Neural cell (in vitro differentiated cells): ENCODE results near the gene RASSF4. TPM values are rescaled to one million over a fixed set of nuclear protein-coding genes. Genes with fewer than 3 reads are reported as not detected.

Experiments used
- H2AFZ ChIP-seq: fragments of 200-600, 300-800 bp; sonication (generic), shearing (Covaris generic); 2 replicates; pipeline ENCODE4 v1.6.0; 2014; ENCODE audit warnings: low read depth, mild to moderate bottlenecking, antibody characterized with exemption, low read length, moderate library complexity
- H3F3A ChIP-seq: fragments of 200-600 bp; shearing (Covaris generic); 2 replicates; pipeline ENCODE4 v1.6.1; 2016; ENCODE audit warnings: mild to moderate bottlenecking, moderate library complexity, mixed read lengths, antibody characterized with exemption, low read length; ENCODE audit not compliant: insufficient read depth, poor library complexity, severe bottlenecking
- H3K27ac ChIP-seq: fragments of 200-600, 300-800 bp; sonication (generic), shearing (Covaris generic); 2 replicates; pipeline ENCODE4 v1.5.1; 2014; ENCODE audit warnings: mild to moderate bottlenecking, low read length, moderate library complexity
- H3K27me3 ChIP-seq: fragments of 300-800, 200-600 bp; sonication (generic), shearing (Covaris generic); 2 replicates; pipeline ENCODE4 v1.6.0; 2014; ENCODE audit warnings: mild to moderate bottlenecking, low read depth, low read length, moderate library complexity; ENCODE audit not compliant: insufficient read depth
- H3K36me3 ChIP-seq: fragments of 300-800, 200-600 bp; sonication (generic), shearing (Covaris generic); 2 replicates; pipeline ENCODE4 v1.5.1; 2014; ENCODE audit warnings: mild to moderate bottlenecking, antibody characterized with exemption, low read length, moderate library complexity; ENCODE audit not compliant: insufficient read depth
- H3K4me2 ChIP-seq: fragments of 300-800, 200-600 bp; sonication (generic), shearing (Covaris generic); 2 replicates; pipeline ENCODE4 v1.6.0; 2014; ENCODE audit warnings: mild to moderate bottlenecking, low read length
- H3K4me3 ChIP-seq: fragments of 300-800, 200-600 bp; sonication (generic), shearing (Covaris generic); 2 replicates; pipeline ENCODE4 v1.5.1; 2014; ENCODE audit warnings: mild to moderate bottlenecking, low read length, moderate library complexity
- H3K79me2 ChIP-seq: fragments of 200-600 bp; shearing (Covaris generic); replicated peaks from 2 replicates; pipeline ENCODE4 v1.6.0; 2014; ENCODE audit warnings: mild to moderate bottlenecking, low read length, moderate library complexity; ENCODE audit not compliant: insufficient read depth
- H3K9ac ChIP-seq: fragments of 300-800, 200-600 bp; sonication (generic), shearing (Covaris generic); 2 replicates; pipeline ENCODE4 v1.6.1; 2016; ENCODE audit warnings: mild to moderate bottlenecking, low read length, mixed read lengths
- H3K9me2 ChIP-seq: fragments of 200-600 bp; shearing (Covaris generic); 2 replicates; pipeline ENCODE4 v1.6.1; 2016; ENCODE audit warnings: mild to moderate bottlenecking, low read length, mixed read lengths; ENCODE audit not compliant: insufficient read depth
- H3K9me3 ChIP-seq: fragments of 200-600, 300-800 bp; sonication (generic), shearing (Covaris generic); 2 replicates; pipeline ENCODE4 v1.6.1; 2016; ENCODE audit warnings: mild to moderate bottlenecking, mixed run types, low read length, moderate library complexity, mixed read lengths
- H4K20me1 ChIP-seq: fragments of 200-600 bp; shearing (Covaris generic); 2 replicates; pipeline ENCODE4 v1.6.1; 2016; ENCODE audit warnings: mild to moderate bottlenecking, mixed run types; ENCODE audit not compliant: insufficient read depth
- EP300 ChIP-seq: fragments of 450-650 bp; conservative IDR thresholded peaks from 2 replicates; pipeline ENCODE4 v1.6.1; 2014; ENCODE audit warnings: antibody characterized with exemption, mild to moderate bottlenecking, moderate library complexity; ENCODE audit not compliant: poor library complexity, severe bottlenecking
- EZH2 ChIP-seq: fragments of 200-600, 300-800 bp; shearing (Covaris generic), sonication (generic); IDR thresholded peaks from 2 replicates; pipeline ENCODE4 v1.6.1; 2014; ENCODE audit warnings: antibody characterized with exemption, low read length, borderline replicate concordance, mild to moderate bottlenecking; ENCODE audit not compliant: insufficient read depth, poor library complexity, severe bottlenecking
- MXI1 ChIP-seq: fragments of 450-650 bp; conservative IDR thresholded peaks from 2 replicates; pipeline ENCODE4 v1.6.1; 2014; ENCODE audit warnings: antibody characterized with exemption, mild to moderate bottlenecking; ENCODE audit not compliant: poor library complexity, severe bottlenecking
- POLR2AphosphoS5 ChIP-seq: IDR thresholded peaks from 2 replicates; pipeline ENCODE4 v1.6.1; 2012
- RAD21 ChIP-seq: fragments of 450-650 bp; conservative IDR thresholded peaks from 2 replicates; pipeline ENCODE4 v1.6.1; 2014; ENCODE audit warnings: antibody characterized with exemption, mild to moderate bottlenecking, moderate library complexity
- SMC3 ChIP-seq: fragments of 450-650 bp; conservative IDR thresholded peaks from 2 replicates; pipeline ENCODE4 v1.6.1; 2014; ENCODE audit warnings: antibody characterized with exemption, mild to moderate bottlenecking, moderate library complexity; ENCODE audit not compliant: poor library complexity
- TAF1 ChIP-seq: IDR thresholded peaks from 2 replicates; pipeline ENCODE4 v1.6.1; 2012; ENCODE audit warnings: low read depth
- polyA plus RNA-seq: library from polyadenylated mRNA; depleted of rRNA; stranded (reverse); fragments of >200 nt; gene quantifications from 2 replicates; pipeline ENCODE4 v1.2.3, GENCODE V29; 2014
- TF ChIP-seq, protein P1 (sequence below): IDR thresholded peaks from 2 replicates; pipeline ENCODE4 v1.6.1; 2012; ENCODE audit warnings: borderline replicate concordance
- TF ChIP-seq, protein P2 (sequence below): fragments of 450-650 bp; IDR thresholded peaks from 2 replicates; pipeline ENCODE4 v1.5.1; 2014; ENCODE audit warnings: antibody characterized with exemption, mild to moderate bottlenecking, moderate library complexity; ENCODE audit not compliant: poor library complexity, severe bottlenecking

Gene RASSF4
- polyA plus RNA-seq, 1 donor from 2014 or later, result 10.2 TPM

DNA sequence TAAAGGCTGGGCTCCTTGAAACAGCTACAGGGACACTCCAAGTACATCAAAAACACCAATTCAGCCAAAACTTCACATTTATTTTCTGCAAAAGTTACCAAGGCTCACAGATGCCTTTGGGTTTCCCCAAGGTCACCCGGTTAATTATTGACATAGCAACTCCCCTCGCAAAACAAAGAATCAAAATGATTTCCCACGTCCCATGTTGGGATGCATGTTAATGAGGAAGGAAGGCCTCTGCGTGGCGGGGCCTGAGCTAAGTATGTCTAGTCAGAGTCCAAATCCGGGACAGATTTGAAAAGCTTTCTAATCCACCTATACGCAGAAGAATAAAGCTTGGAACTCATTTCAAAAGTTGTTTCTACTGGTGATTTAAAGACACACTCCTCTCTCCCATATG, 49.0 kb upstream of the RASSF4 start:
- H3K4me3 ChIP-seq, result no peak overlapping the region
- no peak overlapping the region for H3K9ac ChIP-seq
- no peak overlapping the region for H3K4me2 ChIP-seq
- no peaks in the 10 kb centered on the region for H3K79me2 ChIP-seq
- no peaks in the 10 kb centered on the region for H3K9me2 ChIP-seq
- TF ChIP-seq, protein P1, sequence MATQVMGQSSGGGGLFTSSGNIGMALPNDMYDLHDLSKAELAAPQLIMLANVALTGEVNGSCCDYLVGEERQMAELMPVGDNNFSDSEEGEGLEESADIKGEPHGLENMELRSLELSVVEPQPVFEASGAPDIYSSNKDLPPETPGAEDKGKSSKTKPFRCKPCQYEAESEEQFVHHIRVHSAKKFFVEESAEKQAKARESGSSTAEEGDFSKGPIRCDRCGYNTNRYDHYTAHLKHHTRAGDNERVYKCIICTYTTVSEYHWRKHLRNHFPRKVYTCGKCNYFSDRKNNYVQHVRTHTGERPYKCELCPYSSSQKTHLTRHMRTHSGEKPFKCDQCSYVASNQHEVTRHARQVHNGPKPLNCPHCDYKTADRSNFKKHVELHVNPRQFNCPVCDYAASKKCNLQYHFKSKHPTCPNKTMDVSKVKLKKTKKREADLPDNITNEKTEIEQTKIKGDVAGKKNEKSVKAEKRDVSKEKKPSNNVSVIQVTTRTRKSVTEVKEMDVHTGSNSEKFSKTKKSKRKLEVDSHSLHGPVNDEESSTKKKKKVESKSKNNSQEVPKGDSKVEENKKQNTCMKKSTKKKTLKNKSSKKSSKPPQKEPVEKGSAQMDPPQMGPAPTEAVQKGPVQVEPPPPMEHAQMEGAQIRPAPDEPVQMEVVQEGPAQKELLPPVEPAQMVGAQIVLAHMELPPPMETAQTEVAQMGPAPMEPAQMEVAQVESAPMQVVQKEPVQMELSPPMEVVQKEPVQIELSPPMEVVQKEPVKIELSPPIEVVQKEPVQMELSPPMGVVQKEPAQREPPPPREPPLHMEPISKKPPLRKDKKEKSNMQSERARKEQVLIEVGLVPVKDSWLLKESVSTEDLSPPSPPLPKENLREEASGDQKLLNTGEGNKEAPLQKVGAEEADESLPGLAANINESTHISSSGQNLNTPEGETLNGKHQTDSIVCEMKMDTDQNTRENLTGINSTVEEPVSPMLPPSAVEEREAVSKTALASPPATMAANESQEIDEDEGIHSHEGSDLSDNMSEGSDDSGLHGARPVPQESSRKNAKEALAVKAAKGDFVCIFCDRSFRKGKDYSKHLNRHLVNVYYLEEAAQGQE, result no peak
- TF ChIP-seq, protein P2, sequence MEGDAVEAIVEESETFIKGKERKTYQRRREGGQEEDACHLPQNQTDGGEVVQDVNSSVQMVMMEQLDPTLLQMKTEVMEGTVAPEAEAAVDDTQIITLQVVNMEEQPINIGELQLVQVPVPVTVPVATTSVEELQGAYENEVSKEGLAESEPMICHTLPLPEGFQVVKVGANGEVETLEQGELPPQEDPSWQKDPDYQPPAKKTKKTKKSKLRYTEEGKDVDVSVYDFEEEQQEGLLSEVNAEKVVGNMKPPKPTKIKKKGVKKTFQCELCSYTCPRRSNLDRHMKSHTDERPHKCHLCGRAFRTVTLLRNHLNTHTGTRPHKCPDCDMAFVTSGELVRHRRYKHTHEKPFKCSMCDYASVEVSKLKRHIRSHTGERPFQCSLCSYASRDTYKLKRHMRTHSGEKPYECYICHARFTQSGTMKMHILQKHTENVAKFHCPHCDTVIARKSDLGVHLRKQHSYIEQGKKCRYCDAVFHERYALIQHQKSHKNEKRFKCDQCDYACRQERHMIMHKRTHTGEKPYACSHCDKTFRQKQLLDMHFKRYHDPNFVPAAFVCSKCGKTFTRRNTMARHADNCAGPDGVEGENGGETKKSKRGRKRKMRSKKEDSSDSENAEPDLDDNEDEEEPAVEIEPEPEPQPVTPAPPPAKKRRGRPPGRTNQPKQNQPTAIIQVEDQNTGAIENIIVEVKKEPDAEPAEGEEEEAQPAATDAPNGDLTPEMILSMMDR, result no peak
- no peak for TF ChIP-seq EP300
- no peak for TF ChIP-seq SMC3
- no peak for TF ChIP-seq EZH2
- no peak for TF ChIP-seq TAF1
- TF ChIP-seq POLR2AphosphoS5, result no peak
- no peak for TF ChIP-seq RAD21
- TF ChIP-seq MXI1, result no peak
- H3K36me3 ChIP-seq, result no peaks in the 10 kb centered on the region
- no peak overlapping the region for H2AFZ ChIP-seq
- no peak overlapping the region for H3K27ac ChIP-seq
- no peaks in the 10 kb centered on the region for H4K20me1 ChIP-seq
- H3K27me3 ChIP-seq, result no peaks in the 10 kb centered on the region
- H3F3A ChIP-seq, result no peaks in the 10 kb centered on the region
- H3K9me3 ChIP-seq, result no peaks in the 10 kb centered on the region

- Histone ChIP-seq H3F3A (no peaks in the 10 kb centered on the region), H3K4me3 (no peak within 1 kb of the TSS), H2AFZ (no peak within 1 kb of the TSS), H3K79me2 (no peaks in the 10 kb centered on the region), H4K20me1 (no peaks in the 10 kb centered on the region), H3K27ac (no peak within 1 kb of the TSS), H3K9me3 (no peaks in the 10 kb centered on the region), H3K9me2 (no peaks in the 10 kb centered on the region), H3K36me3 (no peaks in the 10 kb centered on the region), H3K9ac (no peak within 1 kb of the TSS), H3K27me3 (no peaks in the 10 kb centered on the region), H3K4me2 (no peak within 1 kb of the TSS)
- no peak for TF ChIP-seq TAF1
- TF ChIP-seq, protein P1, result no peak
- no peak for TF ChIP-seq EZH2
- TF ChIP-seq POLR2AphosphoS5, result no peak
- TF ChIP-seq SMC3, result no peak
- no peak for TF ChIP-seq EP300
- TF ChIP-seq, protein P2, result no peak
- no peak for TF ChIP-seq RAD21
- no peak for TF ChIP-seq MXI1
Observed at GRCh38 chr10:44911081-44911540, 48.5 kb upstream of the RASSF4 start, which contains the start of gene TMEM72. TSS of gene TMEM72 (plus strand) at chr10:44911337. CDS start at chr10:44911513, 176 bp downstream.
